HepG2 (cell line): ENCODE results near the gene SPATA25. TPM values are rescaled to one million over a fixed set of nuclear protein-coding genes. Genes with fewer than 3 reads are reported as not detected.

Source experiments
- ATF3 ChIP-seq: sonication (generic); formaldehyde crosslinking; IDR thresholded peaks from 2 replicates; pipeline ENCODE4 v1.4.0; 2020; ENCODE audit warnings: missing genetic modification reagents
- CENPBD1 ChIP-seq: sonication (generic); formaldehyde crosslinking; IDR thresholded peaks from 2 replicates; pipeline ENCODE4 v1.8.0; 2022; ENCODE audit warnings: missing genetic modification reagents, low read depth, mild to moderate bottlenecking, borderline replicate concordance
- ELK4 ChIP-seq: sonication (generic); formaldehyde crosslinking; IDR thresholded peaks from 2 replicates; pipeline ENCODE4 v1.9.0; 2021; ENCODE audit warnings: missing genetic modification reagents, borderline replicate concordance
- HMGA1 ChIP-seq: sonication (generic); formaldehyde crosslinking; conservative IDR thresholded peaks from 2 replicates; pipeline ENCODE4 v1.4.0; 2020; ENCODE audit warnings: missing genetic modification reagents
- JDP2 ChIP-seq: sonication (generic); formaldehyde crosslinking; IDR thresholded peaks from 2 replicates; pipeline ENCODE4 v1.8.1; 2022; ENCODE audit warnings: missing genetic modification reagents, borderline replicate concordance
- KLF16 ChIP-seq, 2 experiments: sonication (generic) in 1 of 2; formaldehyde crosslinking in 1 of 2; IDR thresholded peaks; 2 replicates each; pipeline versions ENCODE4 v1.6.1 to v1.8.0; 2016 to 2023; ENCODE audit warnings: missing genetic modification reagents in 2 of 2, missing compliant biosample characterization in 1 of 2
- MAX ChIP-seq: IDR thresholded peaks from 2 replicates; pipeline ENCODE4 v1.6.1; 2012; ENCODE audit warnings: inconsistent platforms
- MBNL3 ChIP-seq: fragments of 250-450 bp; sonication (Bioruptor Pico); conservative IDR thresholded peaks from 2 replicates; pipeline ENCODE4 v1.8.0; 2022; ENCODE audit warnings: mild to moderate bottlenecking, inconsistent platforms
- MNT ChIP-seq: fragments of 450-650 bp; IDR thresholded peaks from 2 replicates; pipeline ENCODE4 v1.6.1; 2016
- RFX3 ChIP-seq: IDR thresholded peaks from 2 replicates; pipeline ENCODE4 v1.6.1; 2016; ENCODE audit warnings: missing biosample characterization, missing genetic modification reagents
- RFXANK ChIP-seq: IDR thresholded peaks from 2 replicates; pipeline ENCODE4 v1.6.1; 2016
- TFAP4 ChIP-seq: sonication (generic); IDR thresholded peaks from 2 replicates; pipeline ENCODE4 v1.6.1; 2016; ENCODE audit warnings: low read depth, borderline replicate concordance
- TRIM24 ChIP-seq: sonication (generic); formaldehyde crosslinking; IDR thresholded peaks from 2 replicates; pipeline ENCODE4 v1.8.0; 2022; ENCODE audit warnings: mild to moderate bottlenecking, missing genetic modification reagents
- U2AF1 ChIP-seq: fragments of 200-400 bp; formaldehyde crosslinking; optimal IDR thresholded peaks from 2 replicates; pipeline ENCODE3; 2017; ENCODE audit warnings: mild to moderate bottlenecking, low read depth, low read length
- ZBED4 ChIP-seq: sonication (generic); formaldehyde crosslinking; IDR thresholded peaks from 2 replicates; pipeline ENCODE4 v1.4.0; 2020; ENCODE audit warnings: missing genetic modification reagents, borderline replicate concordance
- ZBTB3 ChIP-seq: sonication (generic); formaldehyde crosslinking; IDR thresholded peaks from 2 replicates; pipeline ENCODE4 v1.4.0; 2020; ENCODE audit warnings: low read depth, mild to moderate bottlenecking, moderate library complexity, missing genetic modification reagents, borderline replicate concordance
- ZFP1 ChIP-seq: IDR thresholded peaks from 2 replicates; pipeline ENCODE4 v1.6.1; 2016
- ZNF225 ChIP-seq: sonication (generic); formaldehyde crosslinking; IDR thresholded peaks from 2 replicates; pipeline ENCODE4 v1.4.0; 2020; ENCODE audit warnings: mild to moderate bottlenecking, missing genetic modification reagents
- ZNF430 ChIP-seq: sonication (generic); formaldehyde crosslinking; IDR thresholded peaks from 2 replicates; pipeline ENCODE4 v1.9.0; 2021; ENCODE audit warnings: mild to moderate bottlenecking, missing genetic modification reagents
- ZNF841 ChIP-seq: sonication (generic); formaldehyde crosslinking; IDR thresholded peaks from 2 replicates; pipeline ENCODE4 v1.8.1; 2023; ENCODE audit warnings: missing genetic modification reagents, borderline replicate concordance
- ZNF850 ChIP-seq: sonication (generic); formaldehyde crosslinking; conservative IDR thresholded peaks from 2 replicates; pipeline ENCODE4 v1.9.0; 2021; ENCODE audit warnings: mild to moderate bottlenecking, missing genetic modification reagents
- polyA plus RNA-seq, 8 experiments: library from polyadenylated mRNA; depleted of rRNA in 3 of 8; stranded (reverse) in 7 of 8; unstranded in 1 of 8; fragments of >200 nt; fragmentation: Illumina TruSeq in 4 of 8; extraction: Trizol in 4 of 8; gene quantifications; 2 replicates each; pipeline versions ENCODE4 v1.2.1 to v1.2.3, GENCODE V29; 2011 to 2016; ENCODE audit warnings: low read depth in 4 of 8, missing spikeins in 1 of 8, mixed read lengths in 1 of 8; ENCODE audit not compliant: insufficient read depth in 1 of 8
- total RNA-seq, 5 experiments: library from RNA; depleted of rRNA; stranded (reverse); fragments of >200 nt; fragmentation: Illumina TruSeq; extraction: Trizol; gene quantifications; 2 replicates each; pipeline ENCODE4 v1.2.3, GENCODE V29; 2016; ENCODE audit warnings: low read depth in 1 of 5

SPATA25 gene
- total and polyA plus RNA-seq, 2 of the 13 experiments (the other 11 are each of a cell fraction or from before 2014, with no cell fraction given): 4.8 to 7.6 TPM

- TF ChIP-seq MNT (peak; percentile 86), KLF16 (CRISPR knock-in tag; IDR thresholded peaks at IDR 0.05) (peak; percentile 90 to 96), ZNF850 (CRISPR knock-in tag) (no peak; the same call in none of the 2 replicates), ZBTB3 (no peak), RFXANK (CRISPR knock-in tag) (peak; percentile 71; the same call in 1 of the 2 replicates), TRIM24 (no peak), ELK4 (CRISPR knock-in tag) (peak; percentile 66; the same call in 1 of the 2 replicates), RFX3 (CRISPR knock-in tag) (no peak; the same call in 1 of the 2 replicates), JDP2 (CRISPR knock-in tag) (no peak), ZNF225 (CRISPR knock-in tag) (peak; percentile 84), ZBED4 (peak; percentile 29; the same call in 1 of the 2 replicates), TFAP4 (no peak), ZNF841 (CRISPR knock-in tag) (no peak), ATF3 (CRISPR knock-in tag) (peak; percentile 63; the same call in 1 of the 2 replicates), CENPBD1 (CRISPR knock-in tag) (peak; percentile 97; the same call in 1 of the 2 replicates), ZFP1 (CRISPR knock-in tag) (peak; percentile 36; the same call in 1 of the 2 replicates), U2AF1 (peak; percentile 91), MBNL3 (CRISPR knock-in tag) (no peak), MAX (peak; percentile 86), HMGA1 (no peak), ZNF430 (peak; percentile 98)
Measured at GRCh38 chr20:45934586-45935415, 47.4 kb upstream of the SPATA25 start, which contains the start of gene PCIF1 (continued).
